SK-N-SH (cell line): ENCODE data around the gene FSTL5. TPM values are rescaled to one million over a fixed set of nuclear protein-coding genes. Genes with fewer than 3 reads are reported as not detected.

Experiments used
- CTCF ChIA-PET: fragments of 300-600, 350-600 bp; formaldehyde crosslinking; extraction: SDS; loops from one replicate; lab custom pipeline; 2021; lab: Yijun Ruan, JAX
- POLR2A ChIA-PET: fragments of 350-600 bp; sonication (Branson Sonifier 250); formaldehyde crosslinking; extraction: SDS; loops from one replicate; lab custom pipeline; 2020; ENCODE audit warnings: antibody characterized with exemption, inconsistent platforms; lab: Yijun Ruan, JAX
- DNase-seq: peaks from one replicate; pipeline ENCODE4 v3.0.0; 2012
- H2AFZ ChIP-seq: fragments of 200-600 bp; sonication (generic); 2 replicates; pipeline ENCODE4 v1.8.1; 2016; ENCODE audit warnings: antibody characterized with exemption, mild to moderate bottlenecking, low read depth
- H3F3A ChIP-seq: fragments of 200-600 bp; sonication (generic); replicated peaks from 2 replicates; pipeline ENCODE3; 2016; ENCODE audit warnings: antibody characterized with exemption, mild to moderate bottlenecking; ENCODE audit not compliant: insufficient read depth
- H3K27ac ChIP-seq, 2 experiments: fragments of 200-500 bp in 1 of 2; fragments of 200-600 bp in 1 of 2; sonication (Bioruptor generic) in 1 of 2; sonication (generic), shearing (Covaris generic) in 1 of 2; 2 replicates each; pipeline versions ENCODE4 v1.5.1 to v1.6.1; 2014 to 2016; ENCODE audit warnings: low read depth in 2 of 2, inconsistent platforms in 1 of 2, low read length in 1 of 2, mild to moderate bottlenecking in 1 of 2, mixed read lengths in 1 of 2
- H3K27me3 ChIP-seq: fragments of 200-600 bp; sonication (generic), shearing (Covaris generic); 2 replicates; pipeline ENCODE4 v1.6.1; 2016; ENCODE audit warnings: mixed run types; ENCODE audit not compliant: insufficient read depth
- H3K36me3 ChIP-seq, 2 experiments: fragments of 200-500 bp in 1 of 2; fragments of 200-600 bp in 1 of 2; sonication (Bioruptor generic) in 1 of 2; sonication (generic) in 1 of 2; replicated peaks in 1 of 2; 2 replicates each; pipeline versions ENCODE3 to v1.5.1; 2014 to 2016; ENCODE audit warnings: low read length in 1 of 2, mild to moderate bottlenecking in 1 of 2; ENCODE audit not compliant: insufficient read depth in 2 of 2, control insufficient read depth in 1 of 2
- H3K4me1 ChIP-seq, 2 experiments: fragments of 200-500 bp in 1 of 2; fragments of 200-600 bp in 1 of 2; sonication (Bioruptor generic) in 1 of 2; sonication (generic), shearing (Covaris generic) in 1 of 2; 2 replicates each; pipeline versions ENCODE4 v1.5.1 to v1.6.1; 2014 to 2016; ENCODE audit warnings: low read depth in 1 of 2, low read length in 1 of 2, mixed run types in 1 of 2; ENCODE audit not compliant: insufficient read depth in 2 of 2, control insufficient read depth in 1 of 2
- H3K4me2 ChIP-seq: fragments of 200-600 bp; sonication (generic), shearing (Covaris generic); 2 replicates; pipeline ENCODE4 v1.6.1; 2017; ENCODE audit warnings: mixed run types
- H3K4me3 ChIP-seq, 2 experiments: fragments of 200-500 bp in 1 of 2; fragments of 200-600 bp in 1 of 2; sonication (Bioruptor generic) in 1 of 2; sonication (generic), shearing (Covaris generic) in 1 of 2; 2 replicates each; pipeline versions ENCODE4 v1.5.1 to v1.8.1; 2014 to 2016; ENCODE audit warnings: low read depth in 2 of 2, inconsistent platforms in 1 of 2, low read length in 1 of 2, mild to moderate bottlenecking in 1 of 2, mixed read lengths in 1 of 2, moderate library complexity in 1 of 2
- H3K79me2 ChIP-seq: fragments of 200-600 bp; sonication (generic); 2 replicates; pipeline ENCODE4 v1.8.1; 2017; ENCODE audit warnings: mild to moderate bottlenecking; ENCODE audit not compliant: insufficient read depth
- H3K9ac ChIP-seq: fragments of 200-600 bp; sonication (generic); 2 replicates; pipeline ENCODE4 v1.6.1; 2017; ENCODE audit warnings: mixed run types
- H3K9me2 ChIP-seq: fragments of 200-600 bp; sonication (generic); 2 replicates; pipeline ENCODE4 v1.6.1; 2017; ENCODE audit warnings: mixed run types
- H3K9me3 ChIP-seq: fragments of 200-600 bp; sonication (generic); 2 replicates; pipeline ENCODE4 v1.6.1; 2017; ENCODE audit warnings: mixed run types, mild to moderate bottlenecking, moderate library complexity
- H4K20me1 ChIP-seq: fragments of 200-600 bp; sonication (generic); 2 replicates; pipeline ENCODE4 v1.6.1; 2017; ENCODE audit warnings: mild to moderate bottlenecking, mixed run types; ENCODE audit not compliant: insufficient read depth
- CTCF ChIP-seq: fragments of 200-600 bp; sonication (generic); IDR thresholded peaks from 2 replicates; pipeline ENCODE4 v1.6.1; 2017; ENCODE audit warnings: antibody characterized with exemption, mild to moderate bottlenecking, moderate library complexity
- ELF1 ChIP-seq: IDR thresholded peaks from 2 replicates; pipeline ENCODE4 v1.4.0; 2012
- EZH2phosphoT487 ChIP-seq: fragments of 200-600 bp; sonication (generic); IDR thresholded peaks from 2 replicates; pipeline ENCODE4 v1.6.1; 2017; ENCODE audit warnings: low read depth, mixed run types, mild to moderate bottlenecking, antibody characterized with exemption, moderate library complexity, borderline replicate concordance
- FOSL2 ChIP-seq: IDR thresholded peaks from 2 replicates; pipeline ENCODE4 v1.4.0; 2012; ENCODE audit warnings: low read depth, mild to moderate bottlenecking, moderate library complexity, borderline replicate concordance
- FOXJ3 ChIP-seq: sonication (generic); formaldehyde crosslinking; IDR thresholded peaks from 2 replicates; pipeline ENCODE4 v1.5.1; 2020; ENCODE audit warnings: mild to moderate bottlenecking, missing genetic modification reagents
- GABPA ChIP-seq: IDR thresholded peaks from 2 replicates; pipeline ENCODE4 v1.4.0; 2012; ENCODE audit warnings: low read depth, mild to moderate bottlenecking
- GATA2 ChIP-seq: sonication (generic); formaldehyde crosslinking; IDR thresholded peaks from 2 replicates; pipeline ENCODE4 v1.5.0; 2020; ENCODE audit warnings: mild to moderate bottlenecking, missing genetic modification reagents
- MEF2A ChIP-seq: IDR thresholded peaks from 2 replicates; pipeline ENCODE4 v1.4.0; 2012; ENCODE audit warnings: low read depth, borderline replicate concordance
- MXI1 ChIP-seq: IDR thresholded peaks from 2 replicates; pipeline ENCODE4 v1.6.1; 2012; ENCODE audit warnings: mild to moderate bottlenecking, low read depth, low read length, improper control_type of control experiment
- NFIC ChIP-seq: IDR thresholded peaks from 2 replicates; pipeline ENCODE4 v1.4.0; 2012; ENCODE audit warnings: borderline replicate concordance
- PBX3 ChIP-seq: IDR thresholded peaks from 2 replicates; pipeline ENCODE4; 2012
- RCOR1 ChIP-seq: fragments of 150-350 bp; IDR thresholded peaks from 2 replicates; pipeline ENCODE4 v1.6.1; 2017; ENCODE audit warnings: antibody characterized with exemption, low read length
- RFX5 ChIP-seq: IDR thresholded peaks from 2 replicates; pipeline ENCODE4 v1.6.1; 2012; ENCODE audit warnings: mild to moderate bottlenecking, improper control_type of control experiment, low read length
- RXRA ChIP-seq: IDR thresholded peaks from 2 replicates; pipeline ENCODE4 v1.4.0; 2012; ENCODE audit warnings: low read depth, mild to moderate bottlenecking, borderline replicate concordance
- SIN3A ChIP-seq: IDR thresholded peaks from 2 replicates; pipeline ENCODE4 v1.6.1; 2012; ENCODE audit warnings: low read depth, mild to moderate bottlenecking, low read length, moderate library complexity, borderline replicate concordance
- SMC3 ChIP-seq: IDR thresholded peaks from 2 replicates; pipeline ENCODE4 v1.6.1; 2012; ENCODE audit warnings: low read depth, low read length, improper control_type of control experiment
- TAF1 ChIP-seq: IDR thresholded peaks from 2 replicates; pipeline ENCODE4 v1.6.1; 2012; ENCODE audit warnings: low read depth, mild to moderate bottlenecking, low read length, moderate library complexity, borderline replicate concordance
- TEAD4 ChIP-seq: IDR thresholded peaks from 2 replicates; pipeline ENCODE4 v1.4.0; 2012; ENCODE audit warnings: mild to moderate bottlenecking, borderline replicate concordance; ENCODE audit not compliant: insufficient read depth
- USF1 ChIP-seq: IDR thresholded peaks from 2 replicates; pipeline ENCODE4 v1.4.0; 2012; ENCODE audit warnings: low read depth, borderline replicate concordance
- USF2 ChIP-seq: fragments of 150-350 bp; IDR thresholded peaks from 2 replicates; pipeline ENCODE4 v1.6.1; 2017; ENCODE audit warnings: antibody characterized with exemption, low read length, low read depth, borderline replicate concordance
- ZBTB33 ChIP-seq: IDR thresholded peaks from 2 replicates; pipeline ENCODE4 v1.4.0; 2012; ENCODE audit warnings: low read depth, borderline replicate concordance
- WGBS: methylation state at CpG from one replicate; pipeline ENCODE4 v1.1.6; 2017; ENCODE audit warnings: low lambda C conversion rate; 5-methylcytosine and 5-hydroxymethylcytosine counted together
- polyA plus RNA-seq, 3 experiments: library from polyadenylated mRNA; depleted of rRNA; stranded (reverse); fragments of >200 nt; gene quantifications; 2 replicates each; pipeline ENCODE4 v1.2.3, GENCODE V29; 2012

Gene FSTL5
- polyA plus RNA-seq, 1 of the 3 experiments (the other 2 are of a cell fraction), result 0.07 TPM

- H3K36me3 ChIP-seq, result no peaks in the 10 kb centered on the region
- no peak for DNase-seq
- H3K79me2 ChIP-seq, result no peaks in the 10 kb centered on the region
- ChIA-PET CTCF (no interaction called here), POLR2A (no interaction called here)
- no peaks in the 10 kb centered on the region; a peak in 1 of 4 replicates for H3K4me1 ChIP-seq
- H3K27me3 ChIP-seq, result no peaks in the 10 kb centered on the region
- H4K20me1 ChIP-seq, result no peaks in the 10 kb centered on the region
- H3K9ac ChIP-seq, result no peak overlapping the region
- no peaks in the 10 kb centered on the region for H3F3A ChIP-seq
- WGBS, result 39% methylated on average over 3 of the region's 3 CpGs
- H2AFZ ChIP-seq, result no peak overlapping the region
- H3K4me3 ChIP-seq, result no peak overlapping the region
- H3K27ac ChIP-seq, result no peak overlapping the region
- no peaks in the 10 kb centered on the region for H3K9me3 ChIP-seq
- no peak for TF ChIP-seq TEAD4
- TF ChIP-seq MEF2A, result no peak
- no peak for TF ChIP-seq MXI1
- no peak for TF ChIP-seq CTCF
- TF ChIP-seq NFIC, result no peak
- TF ChIP-seq RFX5, result no peak
- TF ChIP-seq, all 33 proteins: peak for 0
- H3K4me2 ChIP-seq, result no peak overlapping the region
- no peaks in the 10 kb centered on the region for H3K9me2 ChIP-seq
Measured at GRCh38 chr4:161364681-161365080, 799.1 kb downstream of the FSTL5 start.

GRCh38 chr4:161360982-161361381 lies 802.8 kb downstream of the FSTL5 start:
- Histone ChIP-seq H3K9ac (no peak overlapping the region), H3K4me2 (no peak overlapping the region), H4K20me1 (no peaks in the 10 kb centered on the region), H3K9me3 (no peaks in the 10 kb centered on the region), H3K27ac (no peak overlapping the region), H3K4me1 (no peaks in the 10 kb centered on the region; a peak in 1 of 4 replicates), H3K4me3 (no peak overlapping the region), H3F3A (no peaks in the 10 kb centered on the region), H3K9me2 (no peaks in the 10 kb centered on the region), H3K27me3 (no peaks in the 10 kb centered on the region), H2AFZ (no peak overlapping the region), H3K36me3 (no peaks in the 10 kb centered on the region), H3K79me2 (no peaks in the 10 kb centered on the region)
- WGBS, result 56% methylated on average over 4 of the region's 4 CpGs
- TF ChIP-seq RCOR1 (no peak), FOXJ3 (CRISPR knock-in tag) (no peak), EZH2phosphoT487 (no peak), USF1 (no peak), SIN3A (no peak), NFIC (no peak), TAF1 (no peak), MEF2A (no peak), ELF1 (no peak), GATA2 (CRISPR knock-in tag) (no peak), MXI1 (no peak), SMC3 (no peak), ZBTB33 (no peak), FOSL2 (no peak), GABPA (no peak), RXRA (no peak), TEAD4 (no peak), USF2 (no peak), PBX3 (no peak)
- no peak for DNase-seq
- ChIA-PET CTCF (no interaction called here), POLR2A (no interaction called here)
